ENCODE data around the gene EFEMP1. TPM values are rescaled to one million over a fixed set of nuclear protein-coding genes. Genes with fewer than 3 reads are reported as not detected.

EFEMP1 gene
- total and polyA plus RNA-seq, 4 donors: 112 to 205 (median 159) TPM

GRCh38 chr2:55946793-55947192 lies 23.2 kb upstream of the EFEMP1 start:
- H3K4me3 ChIP-seq: no peak overlapping the region
- no peak for ATAC-seq (ENCODE audit: insufficient read depth, low FRiP score)
- TF ChIP-seq, protein P1, sequence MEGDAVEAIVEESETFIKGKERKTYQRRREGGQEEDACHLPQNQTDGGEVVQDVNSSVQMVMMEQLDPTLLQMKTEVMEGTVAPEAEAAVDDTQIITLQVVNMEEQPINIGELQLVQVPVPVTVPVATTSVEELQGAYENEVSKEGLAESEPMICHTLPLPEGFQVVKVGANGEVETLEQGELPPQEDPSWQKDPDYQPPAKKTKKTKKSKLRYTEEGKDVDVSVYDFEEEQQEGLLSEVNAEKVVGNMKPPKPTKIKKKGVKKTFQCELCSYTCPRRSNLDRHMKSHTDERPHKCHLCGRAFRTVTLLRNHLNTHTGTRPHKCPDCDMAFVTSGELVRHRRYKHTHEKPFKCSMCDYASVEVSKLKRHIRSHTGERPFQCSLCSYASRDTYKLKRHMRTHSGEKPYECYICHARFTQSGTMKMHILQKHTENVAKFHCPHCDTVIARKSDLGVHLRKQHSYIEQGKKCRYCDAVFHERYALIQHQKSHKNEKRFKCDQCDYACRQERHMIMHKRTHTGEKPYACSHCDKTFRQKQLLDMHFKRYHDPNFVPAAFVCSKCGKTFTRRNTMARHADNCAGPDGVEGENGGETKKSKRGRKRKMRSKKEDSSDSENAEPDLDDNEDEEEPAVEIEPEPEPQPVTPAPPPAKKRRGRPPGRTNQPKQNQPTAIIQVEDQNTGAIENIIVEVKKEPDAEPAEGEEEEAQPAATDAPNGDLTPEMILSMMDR (IDR thresholded peaks at IDR 0.05; ENCODE audit: control extremely low read depth, extremely low read depth): no peak

DNA sequence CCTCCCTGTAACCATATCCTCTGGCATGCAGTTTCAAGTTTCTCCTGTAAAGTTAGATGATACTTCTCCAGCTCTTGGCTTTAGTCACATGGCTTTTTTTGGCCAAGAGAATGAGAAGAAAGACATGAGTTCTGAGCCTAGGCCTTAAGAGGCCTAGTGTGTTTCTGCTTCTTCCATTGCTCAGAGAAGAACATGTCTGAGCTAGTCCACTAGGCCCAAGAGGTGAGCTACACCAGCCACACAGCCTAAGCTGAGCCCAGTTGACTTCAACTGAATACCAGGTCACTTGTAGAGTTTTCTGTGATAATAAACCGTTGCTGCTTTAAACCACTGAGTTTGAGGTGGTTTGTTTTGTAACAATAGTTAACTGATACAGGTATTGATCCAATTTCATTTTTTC lies 19.9 kb upstream of the EFEMP1 start:
- Histone ChIP-seq H3K9ac (ENCODE audit: insufficient read depth in 1 of 2, low read length in 2 of 2) (no peak overlapping the region), H3K4me1 (ENCODE audit: control insufficient read depth in 5 of 5, insufficient read depth in 5 of 5, low read length in 5 of 5) (no peaks in the 10 kb centered on the region), H3K27ac (ENCODE audit: low read depth in 1 of 2, low read length in 1 of 2) (no peak overlapping the region), H3K9me3 (ENCODE audit: control insufficient read depth in 4 of 4, insufficient read depth in 3 of 4, low read length in 3 of 4) (no peaks in the 10 kb centered on the region), H3K27me3 (ENCODE audit: control insufficient read depth in 3 of 3, insufficient read depth in 3 of 3, low read length in 2 of 3) (no peaks in the 10 kb centered on the region), H3K4me3 (no peak overlapping the region), H3K36me3 (ENCODE audit: control insufficient read depth in 4 of 4, insufficient read depth in 4 of 4, low read length in 4 of 4) (no peaks in the 10 kb centered on the region)
- 88 to 96% methylated on average over 1 of the region's 1 CpG for WGBS, 2 donors
- ATAC-seq (ENCODE audit: insufficient read depth, low FRiP score) (no peak), DNase-seq (no peak)
- TF ChIP-seq, protein P1 (IDR thresholded peaks at IDR 0.05; ENCODE audit: control extremely low read depth, extremely low read depth): no peak

More at GRCh38 chr2:55946793-55947192, 23.2 kb upstream of the EFEMP1 start:
- Histone ChIP-seq H3K4me1 (ENCODE audit: control insufficient read depth in 5 of 5, insufficient read depth in 5 of 5, low read length in 5 of 5) (no peaks in the 10 kb centered on the region), H3K9me3 (ENCODE audit: control insufficient read depth in 4 of 4, insufficient read depth in 3 of 4, low read length in 3 of 4) (no peaks in the 10 kb centered on the region), H3K9ac (ENCODE audit: insufficient read depth in 1 of 2, low read length in 2 of 2) (no peak overlapping the region), H3K36me3 (ENCODE audit: control insufficient read depth in 4 of 4, insufficient read depth in 4 of 4, low read length in 4 of 4) (no peaks in the 10 kb centered on the region), H3K27ac (ENCODE audit: low read depth in 1 of 2, low read length in 1 of 2) (no peak overlapping the region), H3K27me3 (ENCODE audit: control insufficient read depth in 3 of 3, insufficient read depth in 3 of 3, low read length in 2 of 3) (no peaks in the 10 kb centered on the region)
- 98 to 100% methylated on average over 1 of the region's 1 CpG for WGBS, 2 donors
- no peak for DNase-seq

- Histone ChIP-seq H3K9me3 (ENCODE audit: control insufficient read depth in 4 of 4, insufficient read depth in 3 of 4, low read length in 3 of 4) (no peaks in the 10 kb centered on the region), H3K4me3 (no peak overlapping the region), H3K27ac (ENCODE audit: low read depth in 1 of 2, low read length in 1 of 2) (no peak overlapping the region), H3K36me3 (ENCODE audit: control insufficient read depth in 4 of 4, insufficient read depth in 4 of 4, low read length in 4 of 4) (no peaks in the 10 kb centered on the region), H3K9ac (ENCODE audit: insufficient read depth in 1 of 2, low read length in 2 of 2) (no peak overlapping the region), H3K27me3 (ENCODE audit: control insufficient read depth in 3 of 3, insufficient read depth in 3 of 3, low read length in 2 of 3) (peaks cover 0 to 4% (median 0%) of the 10 kb centered on the region in 3 donors), H3K4me1 (ENCODE audit: control insufficient read depth in 5 of 5, insufficient read depth in 5 of 5, low read length in 5 of 5) (no peaks in the 10 kb centered on the region)
- TF ChIP-seq, protein P1 (IDR thresholded peaks at IDR 0.05; ENCODE audit: control extremely low read depth, extremely low read depth): no peak
- DNase-seq (no peak), ATAC-seq (ENCODE audit: insufficient read depth, low FRiP score) (no peak)
- WGBS, 2 donors: 56 to 71% methylated on average over 3 of the region's 3 CpGs
Measured at GRCh38 chr2:55936351-55936750, 12.8 kb upstream of the EFEMP1 start.

DNA sequence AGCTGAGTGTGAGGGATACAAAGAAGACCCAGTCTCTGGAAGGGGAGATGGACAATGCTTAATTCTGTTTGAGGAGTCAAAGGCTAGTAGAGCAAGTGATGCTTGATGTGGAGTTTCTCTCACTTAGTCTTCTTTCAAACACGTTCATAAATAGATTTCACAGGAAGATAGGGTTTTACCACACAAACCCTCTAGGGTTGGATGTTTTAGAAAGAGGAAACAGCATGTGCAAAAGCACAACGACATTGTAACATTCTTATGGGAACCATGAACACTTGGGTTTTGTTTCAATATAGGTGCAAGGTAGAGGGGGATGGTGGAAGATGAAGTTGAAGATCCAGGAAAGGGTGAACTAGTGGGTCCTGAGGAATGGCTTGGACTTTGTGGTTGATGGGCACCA lies 10.8 kb upstream of the EFEMP1 start:
- H3K27me3 ChIP-seq (ENCODE audit: control insufficient read depth in 3 of 3, insufficient read depth in 3 of 3, low read length in 2 of 3): peaks cover 0 to 11% (median 0%) of the 10 kb centered on the region in 3 donors
- ATAC-seq (ENCODE audit: insufficient read depth, low FRiP score) (no peak), DNase-seq (no peak)
- no peaks in the 10 kb centered on the region for H3K4me1 ChIP-seq (ENCODE audit: control insufficient read depth in 5 of 5, insufficient read depth in 5 of 5, low read length in 5 of 5)
- no peak overlapping the region for H3K4me3 ChIP-seq
- no peaks in the 10 kb centered on the region for H3K9me3 ChIP-seq (ENCODE audit: control insufficient read depth in 4 of 4, insufficient read depth in 3 of 4, low read length in 3 of 4)
- WGBS, 2 donors: 20 to 53% methylated on average over 2 of the region's 2 CpGs
- no peak overlapping the region for H3K27ac ChIP-seq (ENCODE audit: low read depth in 1 of 2, low read length in 1 of 2)
- no peak overlapping the region for H3K9ac ChIP-seq (ENCODE audit: insufficient read depth in 1 of 2, low read length in 2 of 2)
- no peaks in the 10 kb centered on the region for H3K36me3 ChIP-seq (ENCODE audit: control insufficient read depth in 4 of 4, insufficient read depth in 4 of 4, low read length in 4 of 4)
- TF ChIP-seq, protein P1 (IDR thresholded peaks at IDR 0.05; ENCODE audit: control extremely low read depth, extremely low read depth): no peak

Measured in lung (tissue), 12 donors.